SK-N-SH treated with all-trans-retinoic acid at 6 μM for 48 hours (cell line): Measurements from ENCODE around the gene PPFIA1.

Experiments used
- ATAC-seq: fragments of 200-7000 bp; cut with Tn5 transposase; 3 replicates; pipeline ENCODE4 v1.9.1; 2020; ENCODE audit warnings: mild to moderate bottlenecking, moderate library complexity
- ARNTL ChIP-seq: fragments of 450-650 bp; formaldehyde crosslinking; IDR thresholded peaks from 2 replicates; pipeline ENCODE4 v1.5.0; 2020; ENCODE audit warnings: low read depth, mild to moderate bottlenecking, moderate library complexity, borderline replicate concordance
- CREB5 ChIP-seq: fragments of 250-450 bp; sonication (Bioruptor Pico); IDR thresholded peaks from 2 replicates; pipeline ENCODE4 v1.5.1; 2020; ENCODE audit warnings: low read depth, mild to moderate bottlenecking, moderate library complexity
- CSDC2 ChIP-seq: fragments of 250-450 bp; sonication (Bioruptor Pico); IDR thresholded peaks from 2 replicates; pipeline ENCODE4 v1.5.0; 2020; ENCODE audit warnings: mild to moderate bottlenecking, moderate library complexity
- CSRNP3 ChIP-seq: fragments of 250-450 bp; sonication (Bioruptor Pico); IDR thresholded peaks from 2 replicates; pipeline ENCODE4 v1.5.1; 2021; ENCODE audit warnings: mild to moderate bottlenecking, moderate library complexity
- ESRRG ChIP-seq: fragments of 250-450 bp; sonication (Bioruptor Pico); IDR thresholded peaks from 2 replicates; pipeline ENCODE4 v1.6.1; 2021; ENCODE audit warnings: mild to moderate bottlenecking
- GLIS3 ChIP-seq: fragments of 250-450 bp; sonication (Bioruptor Pico); IDR thresholded peaks from 2 replicates; pipeline ENCODE4 v1.5.0; 2020; ENCODE audit warnings: mild to moderate bottlenecking, moderate library complexity
- ISL1 ChIP-seq: fragments of 250-450 bp; sonication (Bioruptor Pico); IDR thresholded peaks from 2 replicates; pipeline ENCODE4 v2.1.2; 2022; ENCODE audit warnings: mild to moderate bottlenecking, moderate library complexity
- OSR1 ChIP-seq: fragments of 250-450 bp; sonication (Bioruptor Pico); IDR thresholded peaks from 2 replicates; pipeline ENCODE4 v1.8.0; 2022; ENCODE audit warnings: moderate library complexity, mild to moderate bottlenecking, inconsistent platforms
- RARB ChIP-seq: fragments of 250-450 bp; sonication (Bioruptor Pico); IDR thresholded peaks from 2 replicates; pipeline ENCODE4 v1.8.0; 2021; ENCODE audit warnings: mild to moderate bottlenecking, moderate library complexity
- SNAI2 ChIP-seq: fragments of 250-450 bp; sonication (Bioruptor Pico); IDR thresholded peaks from 2 replicates; pipeline ENCODE4 v1.5.0; 2020; ENCODE audit warnings: mild to moderate bottlenecking, moderate library complexity
- TCF4 ChIP-seq: fragments of 250-450 bp; sonication (Bioruptor Pico); IDR thresholded peaks from 2 replicates; pipeline ENCODE4 v1.8.0; 2021; ENCODE audit warnings: mild to moderate bottlenecking, moderate library complexity, borderline replicate concordance
- TSHZ2 ChIP-seq: fragments of 250-450 bp; sonication (Bioruptor Pico); IDR thresholded peaks from 2 replicates; pipeline ENCODE4 v1.5.0; 2020; ENCODE audit warnings: mild to moderate bottlenecking, moderate library complexity
- ZC3H10 ChIP-seq: fragments of 250-450 bp; sonication (Bioruptor Pico); IDR thresholded peaks from 2 replicates; pipeline ENCODE4 v1.5.1; 2021; ENCODE audit warnings: mild to moderate bottlenecking, moderate library complexity
- ZFP3 ChIP-seq: fragments of 250-450 bp; sonication (Bioruptor Pico); IDR thresholded peaks from 2 replicates; pipeline ENCODE4 v1.5.0; 2020; ENCODE audit warnings: mild to moderate bottlenecking, moderate library complexity
- ZFP30 ChIP-seq: fragments of 450-650 bp; formaldehyde crosslinking; IDR thresholded peaks from 2 replicates; pipeline ENCODE4 v1.5.0; 2022; ENCODE audit warnings: mild to moderate bottlenecking, moderate library complexity
- ZNF565 ChIP-seq: fragments of 450-650 bp; formaldehyde crosslinking; conservative IDR thresholded peaks from 2 replicates; pipeline ENCODE4 v1.5.0; 2020; ENCODE audit warnings: low read depth, mild to moderate bottlenecking, moderate library complexity
- ZNF70 ChIP-seq: fragments of 450-650 bp; formaldehyde crosslinking; IDR thresholded peaks from 2 replicates; pipeline ENCODE4 v1.5.0; 2020; ENCODE audit warnings: mild to moderate bottlenecking, moderate library complexity
- ZNF8 ChIP-seq: fragments of 450-650 bp; formaldehyde crosslinking; IDR thresholded peaks from 2 replicates; pipeline ENCODE4 v1.5.0; 2020; ENCODE audit warnings: mild to moderate bottlenecking, moderate library complexity
- TF ChIP-seq, protein P1 (sequence below): fragments of 250-450 bp; sonication (Bioruptor Pico); IDR thresholded peaks from 2 replicates; pipeline ENCODE4 v1.8.0; 2020; ENCODE audit warnings: mild to moderate bottlenecking, moderate library complexity, borderline replicate concordance

The PPFIA1 gene

GRCh38 chr11:70354629-70355028 lies 84.1 kb downstream of the PPFIA1 start (continued):
- TF ChIP-seq TSHZ2 (CRISPR knock-in tag) (no peak), SNAI2 (CRISPR knock-in tag) (no peak), CSDC2 (CRISPR knock-in tag) (no peak)

DNA sequence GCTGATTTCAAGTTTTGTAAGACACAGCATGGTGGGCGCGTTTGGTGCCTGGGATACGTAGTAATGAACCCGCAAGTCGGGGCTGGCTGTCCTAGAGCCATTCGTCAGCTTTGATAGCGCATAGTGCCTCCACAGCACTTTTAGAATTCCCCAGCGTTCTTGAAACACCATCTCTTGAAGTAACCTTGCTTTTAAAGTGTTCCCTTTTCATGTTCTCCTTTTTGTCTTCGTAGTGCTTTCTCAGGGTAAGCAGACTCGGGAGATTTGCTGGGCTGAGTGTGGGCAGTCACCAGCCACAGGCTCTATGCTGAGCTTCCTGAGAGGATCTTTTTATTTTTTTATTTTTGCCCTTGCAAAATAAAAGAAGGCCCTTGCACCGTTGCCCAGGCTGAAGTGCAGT lies 88.3 kb downstream of the PPFIA1 start:
- ATAC-seq, result no peak
- TF ChIP-seq ZNF565 (no peak), RARB (no peak), CSDC2 (CRISPR knock-in tag) (no peak), GLIS3 (no peak), ISL1 (no peak), ZFP30 (CRISPR knock-in tag) (no peak), CSRNP3 (CRISPR knock-in tag) (no peak), ESRRG (no peak), OSR1 (no peak), TSHZ2 (CRISPR knock-in tag) (no peak), ZFP3 (no peak), ARNTL (no peak), ZNF8 (no peak)
- TF ChIP-seq, protein P1, sequence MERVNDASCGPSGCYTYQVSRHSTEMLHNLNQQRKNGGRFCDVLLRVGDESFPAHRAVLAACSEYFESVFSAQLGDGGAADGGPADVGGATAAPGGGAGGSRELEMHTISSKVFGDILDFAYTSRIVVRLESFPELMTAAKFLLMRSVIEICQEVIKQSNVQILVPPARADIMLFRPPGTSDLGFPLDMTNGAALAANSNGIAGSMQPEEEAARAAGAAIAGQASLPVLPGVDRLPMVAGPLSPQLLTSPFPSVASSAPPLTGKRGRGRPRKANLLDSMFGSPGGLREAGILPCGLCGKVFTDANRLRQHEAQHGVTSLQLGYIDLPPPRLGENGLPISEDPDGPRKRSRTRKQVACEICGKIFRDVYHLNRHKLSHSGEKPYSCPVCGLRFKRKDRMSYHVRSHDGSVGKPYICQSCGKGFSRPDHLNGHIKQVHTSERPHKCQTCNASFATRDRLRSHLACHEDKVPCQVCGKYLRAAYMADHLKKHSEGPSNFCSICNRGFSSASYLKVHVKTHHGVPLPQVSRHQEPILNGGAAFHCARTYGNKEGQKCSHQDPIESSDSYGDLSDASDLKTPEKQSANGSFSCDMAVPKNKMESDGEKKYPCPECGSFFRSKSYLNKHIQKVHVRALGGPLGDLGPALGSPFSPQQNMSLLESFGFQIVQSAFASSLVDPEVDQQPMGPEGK (CRISPR knock-in tag), result no peak

GRCh38 chr11:70359451-70360205 lies 89.1 kb downstream of the PPFIA1 start:
- no peak for TF ChIP-seq CSRNP3 (CRISPR knock-in tag)
- no peak for ATAC-seq

DNA sequence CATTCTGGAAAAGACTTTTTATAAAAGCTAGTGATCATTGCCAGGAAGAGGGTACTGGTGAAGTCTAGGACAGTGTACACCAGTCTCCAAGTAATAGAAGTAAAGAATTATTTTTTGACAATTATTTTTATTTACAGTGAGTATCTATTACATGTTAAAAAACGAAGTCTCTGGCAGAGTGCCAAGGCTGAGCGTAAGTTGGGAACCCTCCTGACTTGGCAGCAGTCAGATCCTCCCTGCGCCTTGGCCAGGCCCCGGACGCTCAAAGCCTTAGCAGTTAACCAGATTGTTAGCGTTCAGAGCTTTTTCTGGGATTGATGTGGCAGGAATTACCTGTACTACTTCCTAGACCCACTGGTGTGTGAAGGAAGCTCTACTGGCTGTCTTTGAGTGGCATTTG lies 89.7 kb downstream of the PPFIA1 start:
- no peak for ATAC-seq
- TF ChIP-seq CREB5 (CRISPR knock-in tag) (no peak), ZNF8 (no peak), TSHZ2 (CRISPR knock-in tag) (no peak), TCF4 (CRISPR knock-in tag) (no peak), ZNF70 (CRISPR knock-in tag) (no peak), RARB (no peak), ARNTL (no peak), ZC3H10 (CRISPR knock-in tag) (no peak), ZNF565 (no peak)
- TF ChIP-seq, protein P1 (CRISPR knock-in tag), result no peak
